ENCODE results near the gene TEKT5. TPM values are rescaled to one million over a fixed set of nuclear protein-coding genes. Genes with fewer than 3 reads are reported as not detected.
"Not testable (repeated sequence)": the region's sequence is repeated elsewhere in the genome, so short reads cannot be mapped to it uniquely, and the experiment has no call there.

Gene TEKT5
- polyA plus RNA-seq, 4 donors = 0.19 to 0.37 TPM; not detected in 2

- DNase-seq (ENCODE audit: low read depth in 4 of 4, low spot score in 3 of 4) = no peak
Observed at GRCh38 chr16:10688291-10688690, 6.4 kb downstream of the TEKT5 start.

DNA sequence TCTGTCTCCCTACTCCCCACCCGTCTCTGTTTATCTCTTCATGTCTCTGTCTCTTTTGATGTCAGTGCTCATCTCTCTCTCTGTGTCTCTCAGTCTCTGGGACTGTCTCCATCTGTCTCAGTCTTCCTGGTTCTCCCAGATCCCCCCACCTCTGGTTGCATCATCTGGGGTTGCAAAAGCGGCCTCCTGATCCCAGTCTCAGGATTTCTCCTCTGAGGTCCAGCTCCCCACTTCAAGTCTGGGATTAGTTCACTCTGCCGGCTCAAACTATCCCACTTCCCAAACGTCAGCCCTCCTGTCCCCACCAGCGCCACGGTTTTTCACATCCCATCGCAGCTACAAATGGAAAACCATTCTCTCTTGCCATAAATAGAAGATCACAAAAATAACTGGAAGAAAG, 9.0 kb downstream of the TEKT5 start:
- DNase-seq (ENCODE audit: low read depth in 4 of 4, low spot score in 3 of 4) = no peak

DNA sequence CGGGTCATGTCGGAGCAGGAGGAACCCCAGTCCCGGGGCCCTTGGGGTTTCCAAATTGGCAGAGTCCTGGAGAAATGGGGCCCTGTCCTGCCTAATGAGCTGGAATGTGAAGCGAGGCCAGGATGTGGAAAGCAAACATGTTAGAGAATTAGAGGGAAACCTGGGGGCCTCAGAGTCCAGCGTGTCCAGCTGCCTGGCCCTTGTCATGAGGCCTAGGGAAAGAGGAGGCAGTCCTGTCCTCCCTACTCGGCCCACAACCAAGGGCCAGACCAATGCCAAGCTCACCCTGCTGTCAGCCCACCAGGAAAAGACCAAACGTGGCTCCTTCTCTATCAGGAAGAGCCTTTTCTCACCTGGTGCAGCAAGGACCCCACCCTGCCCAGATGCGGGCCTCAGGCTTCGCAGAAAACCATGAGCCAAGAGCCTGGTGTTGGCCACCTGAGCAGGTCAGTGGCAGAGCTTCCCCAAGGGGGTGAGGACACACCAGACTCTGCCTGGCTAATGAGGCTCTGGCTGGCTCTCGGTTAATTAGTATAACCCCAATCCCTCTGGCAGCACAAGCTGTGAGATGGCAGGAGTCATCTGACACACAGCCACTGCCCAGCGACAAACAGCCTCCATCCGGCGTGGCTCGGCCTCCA, 10.1 kb downstream of the TEKT5 start:
- no peak for DNase-seq (ENCODE audit: low read depth in 4 of 4, low spot score in 3 of 4)

- no peak for DNase-seq (ENCODE audit: low read depth in 4 of 4, low spot score in 3 of 4)
Observed at GRCh38 chr16:10683170-10683569, 11.6 kb downstream of the TEKT5 start.

GRCh38 chr16:10682604-10683003, 12.1 kb downstream of the TEKT5 start:
- no peak for DNase-seq (ENCODE audit: low read depth in 4 of 4, low spot score in 3 of 4)

DNA sequence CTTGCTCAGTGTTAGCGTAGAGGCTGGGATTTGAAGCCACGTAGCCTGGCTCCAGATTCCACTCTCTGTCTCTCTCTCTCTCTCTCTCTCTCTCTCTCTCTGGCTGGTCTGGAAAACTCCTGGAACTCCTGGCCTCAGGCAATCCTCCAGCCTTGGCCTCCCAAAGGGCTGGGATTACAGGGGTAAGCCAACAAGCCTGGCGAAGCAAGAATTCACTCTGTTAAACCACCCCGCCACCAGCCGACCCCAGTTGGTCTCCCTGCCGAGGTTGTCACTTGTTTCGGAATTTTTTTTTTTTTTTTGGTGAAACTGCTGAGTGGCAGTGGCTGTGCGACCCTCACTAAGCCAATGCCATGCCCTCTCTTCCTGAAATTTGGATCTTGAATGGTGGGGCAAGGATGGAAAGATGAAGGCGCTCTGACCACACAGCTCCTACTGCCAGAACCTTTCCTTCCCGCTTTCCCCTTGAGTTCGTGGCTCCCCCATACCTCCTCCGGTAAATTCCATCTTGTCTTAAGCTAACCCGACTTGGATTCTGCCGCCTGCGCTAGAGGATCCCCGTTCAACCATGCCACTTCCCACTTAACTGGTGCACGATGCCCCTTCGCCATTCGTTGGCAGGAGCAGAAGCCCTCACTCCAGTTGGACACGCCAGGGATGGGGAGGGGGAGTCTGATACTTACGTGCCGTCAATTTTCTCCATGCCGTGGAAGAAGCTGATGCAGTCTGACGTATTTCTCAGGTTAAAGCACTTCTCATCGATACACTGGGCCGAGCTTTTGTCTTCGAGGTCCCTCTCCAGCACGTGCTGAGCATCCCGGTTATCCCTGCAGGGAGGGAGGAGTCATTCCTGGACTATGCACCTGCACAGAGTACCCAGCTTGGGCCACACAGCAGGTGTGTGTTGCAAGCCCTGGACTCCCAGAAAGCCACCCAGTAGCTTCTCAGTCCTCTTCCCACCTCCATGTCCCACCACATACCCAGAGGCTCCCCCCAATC, 13.1 kb downstream of the TEKT5 start:
- DNase-seq (ENCODE audit: low read depth in 4 of 4, low spot score in 3 of 4) = no peak

- no peak for DNase-seq (ENCODE audit: low read depth in 4 of 4, low spot score in 3 of 4)
Observed at GRCh38 chr16:10679921-10680320, 14.8 kb downstream of the TEKT5 start.

- DNase-seq (ENCODE audit: low read depth in 4 of 4, low spot score in 3 of 4) = not testable (repeated sequence)
Observed at GRCh38 chr16:10679441-10679840, 15.3 kb downstream of the TEKT5 start.

DNA sequence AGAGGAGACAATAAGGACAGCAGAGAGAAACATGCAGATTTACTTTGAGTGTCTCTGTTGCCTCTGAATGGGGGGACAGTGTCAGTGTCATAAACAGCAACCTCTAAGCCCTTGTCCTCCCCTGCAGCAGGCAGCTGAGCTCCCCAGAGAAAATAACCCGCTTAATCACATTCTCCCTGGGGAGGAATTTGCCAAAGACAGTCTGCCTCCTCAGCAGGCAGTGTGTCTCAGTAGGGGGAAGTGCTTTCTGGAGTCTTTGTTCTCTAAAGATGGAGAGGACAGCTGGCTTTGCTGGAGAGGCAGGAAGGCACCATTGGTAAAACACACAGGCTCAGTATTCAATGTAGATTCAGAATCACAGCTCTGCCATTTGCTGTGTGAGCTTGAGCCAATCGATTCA, 16.1 kb downstream of the TEKT5 start:
- DNase-seq (ENCODE audit: low read depth in 4 of 4, low spot score in 3 of 4) = no peak

DNA sequence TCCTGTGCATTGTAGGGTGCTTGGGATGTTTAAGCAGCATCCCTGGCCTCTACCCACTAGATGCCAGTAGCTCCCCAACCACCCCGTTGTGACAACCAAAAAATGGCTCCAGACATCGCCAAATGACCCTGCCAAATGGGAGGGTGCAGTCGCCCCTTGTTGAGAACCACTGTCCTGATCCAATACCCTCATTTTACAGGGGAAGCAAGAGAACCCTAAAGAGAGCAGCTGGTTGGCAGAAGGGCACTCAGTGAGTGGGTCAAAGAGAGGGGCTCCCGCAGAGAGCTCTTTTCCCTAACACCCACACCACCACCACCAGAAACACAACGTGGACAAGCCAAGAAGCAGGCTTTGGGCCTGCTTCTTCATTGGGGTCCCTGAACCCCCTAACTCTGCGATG, 18.4 kb downstream of the TEKT5 start:
- DNase-seq (ENCODE audit: low read depth in 4 of 4, low spot score in 3 of 4) = no peak

- DNase-seq (ENCODE audit: low read depth in 4 of 4, low spot score in 3 of 4) = no peak
Observed at GRCh38 chr16:10675861-10676260, 18.9 kb downstream of the TEKT5 start.

GRCh38 chr16:10675216-10675615, 19.5 kb downstream of the TEKT5 start:
- no peak for DNase-seq (ENCODE audit: low read depth in 4 of 4, low spot score in 3 of 4)

DNA sequence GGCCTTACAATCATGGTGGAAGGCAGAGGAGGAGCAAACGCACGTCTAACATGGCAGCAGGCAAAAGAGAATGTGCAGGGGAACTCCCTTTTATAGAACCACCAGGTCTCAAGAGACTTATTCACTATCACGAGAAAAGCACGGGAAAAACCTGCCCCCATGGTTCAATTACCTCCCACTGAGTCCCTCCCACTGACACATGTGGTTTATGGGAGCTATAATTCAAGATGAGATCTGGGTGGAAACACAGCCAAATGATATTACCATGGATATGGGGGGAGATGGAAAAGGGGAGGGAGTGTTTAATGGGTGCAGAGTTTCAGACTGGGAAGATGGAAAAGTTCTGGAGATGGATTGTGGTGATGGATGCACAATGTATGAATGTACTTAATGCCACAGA, 23.0 kb downstream of the TEKT5 start:
- no peak for DNase-seq (ENCODE audit: low read depth in 4 of 4, low spot score in 3 of 4)

DNA sequence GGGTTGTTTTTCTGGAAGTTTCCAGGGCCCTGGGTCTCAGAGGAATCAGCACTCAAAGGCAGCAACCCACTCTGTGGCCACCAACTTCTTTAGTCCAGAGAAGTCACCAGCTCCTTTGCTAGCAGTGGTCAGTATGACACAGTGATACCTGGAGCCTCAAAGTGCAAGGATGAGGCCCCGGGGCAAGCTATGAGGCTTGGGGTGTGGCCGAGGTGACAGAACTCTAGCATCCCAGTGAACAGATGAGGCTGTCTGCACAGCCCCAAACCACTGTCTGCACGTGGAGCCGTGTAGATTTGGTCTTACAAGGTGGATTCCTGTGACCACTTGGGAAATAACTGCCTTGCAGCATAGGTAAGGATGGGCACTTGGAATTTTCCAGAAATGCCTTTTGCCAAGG, 24.9 kb downstream of the TEKT5 start:
- DNase-seq (ENCODE audit: low read depth in 4 of 4, low spot score in 3 of 4) = no peak

- no peak for DNase-seq (ENCODE audit: low read depth in 4 of 4, low spot score in 3 of 4)
Observed at GRCh38 chr16:10668322-10669045, 26.2 kb downstream of the TEKT5 start.

- no peak for DNase-seq (ENCODE audit: low read depth in 4 of 4, low spot score in 3 of 4)
Observed at GRCh38 chr16:10667239-10667638, 27.5 kb downstream of the TEKT5 start.

- DNase-seq (ENCODE audit: low read depth in 4 of 4, low spot score in 3 of 4) = no peak
Observed at GRCh38 chr16:10666291-10666690, 28.4 kb downstream of the TEKT5 start.

GRCh38 chr16:10665166-10665565, 29.6 kb downstream of the TEKT5 start:
- no peak for DNase-seq (ENCODE audit: low read depth in 4 of 4, low spot score in 3 of 4)

- no peak for DNase-seq (ENCODE audit: low read depth in 4 of 4, low spot score in 3 of 4)
Observed at GRCh38 chr16:10664720-10665126, 30.0 kb downstream of the TEKT5 start.

DNA sequence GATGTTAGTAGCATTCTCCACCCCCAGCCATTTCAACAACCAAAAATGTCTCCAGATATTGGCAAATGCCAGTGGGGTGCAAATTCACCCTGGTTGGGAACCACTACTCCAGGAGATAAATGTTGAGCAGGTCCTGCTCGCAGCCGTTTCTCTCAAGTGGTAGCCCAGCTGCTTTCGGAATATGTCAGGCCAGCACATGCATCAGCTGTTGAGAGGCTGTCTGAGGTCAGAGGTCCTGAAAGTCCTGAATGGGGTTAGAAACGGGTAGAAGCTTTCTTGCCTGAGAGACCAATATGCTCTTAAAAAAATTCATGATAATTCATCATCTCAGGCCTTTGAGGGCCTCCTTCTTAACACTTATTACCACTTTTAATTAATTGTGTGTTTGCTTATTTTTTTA, 31.0 kb downstream of the TEKT5 start:
- DNase-seq (ENCODE audit: low read depth in 4 of 4, low spot score in 3 of 4) = no peak

GRCh38 chr16:10663146-10663545, 31.6 kb downstream of the TEKT5 start:
- no peak for DNase-seq (ENCODE audit: low read depth in 4 of 4, low spot score in 3 of 4)
